ENCODE measurements around the gene PRKAG1. TPM values are rescaled to one million over a fixed set of nuclear protein-coding genes. Genes with fewer than 3 reads are reported as not detected.
A peak's percentile ranks its signal among the peaks of the same experiment; 100 is the strongest.

PRKAG1 gene
- total and polyA plus RNA-seq, 10 of the 15 experiments (the other 5 are each of a cell fraction or from before 2014, with no cell fraction given): 44.5 to 91.6 (median 60.9) TPM

GRCh38 chr12:48977290-48978281, 41.0 kb downstream of the PRKAG1 start (continued):
- TF ChIP-seq MAX (IDR thresholded peaks at IDR 0.05; ENCODE audit: low read depth, low read length) (no peak), RUNX3 (IDR thresholded peaks at IDR 0.05; ENCODE audit: low read length) (peak; percentile 97), ATF7 (IDR thresholded peaks at IDR 0.05; ENCODE audit: low read depth) (peak; percentile 62; the same call in 1 of the 2 replicates), IKZF2 (IDR thresholded peaks at IDR 0.05) (peak; percentile 92 to 95), IKZF1 (conservative IDR thresholded peaks at IDR 0.05) (peak; percentile 99), EED (IDR thresholded peaks at IDR 0.05; ENCODE audit: low read depth) (peak; percentile 97), CTCF (IDR thresholded peaks at IDR 0.05 in 2 of 3, conservative IDR thresholded peaks at IDR 0.05 in 1 of 3; ENCODE audit: control insufficient read depth in 2 of 3, extremely low read depth in 1 of 3, insufficient read depth in 1 of 3, low read depth in 3 of 3, low read length in 3 of 3) (peak; percentile 61 to 82 (median 70); a peak in 5 of 6 replicates), GATAD2B (conservative IDR thresholded peaks at IDR 0.05; ENCODE audit: low read depth) (peak; percentile 54), CREB1 (IDR thresholded peaks at IDR 0.05; ENCODE audit: low read depth) (peak; percentile 74), SMAD5 (IDR thresholded peaks at IDR 0.05; ENCODE audit: low read depth) (no peak), RELA (IDR thresholded peaks at IDR 0.05; ENCODE audit: borderline replicate concordance, partially characterized antibody) (peak; percentile 82), NR2F1 (conservative IDR thresholded peaks at IDR 0.05) (peak; percentile 37; the same call in 1 of the 2 replicates), MEF2B (IDR thresholded peaks at IDR 0.05; ENCODE audit: partially characterized antibody, poor library complexity, severe bottlenecking) (peak; percentile 51), POLR2AphosphoS2 (IDR thresholded peaks at IDR 0.05; ENCODE audit: low read depth, low read length) (no peak), TAF1 (IDR thresholded peaks at IDR 0.05; ENCODE audit: borderline replicate concordance, low read depth, low read length) (no peak), RCOR1 (conservative IDR thresholded peaks at IDR 0.05; ENCODE audit: low read depth, low read length) (0 out of 2 replicates have a peak, but pooled peaks have one; percentile 9), ZNF24 (IDR thresholded peaks at IDR 0.05) (no peak), NBN (IDR thresholded peaks at IDR 0.05) (peak; percentile 85), CBX5 (IDR thresholded peaks at IDR 0.05; ENCODE audit: low read depth) (0 out of 2 replicates have a peak, but pooled peaks have one; percentile 11), ZNF687 (IDR thresholded peaks at IDR 0.05) (no peak), DPF2 (IDR thresholded peaks at IDR 0.05) (peak; percentile 80), HDGF (IDR thresholded peaks at IDR 0.05) (peak; percentile 48; the same call in 1 of the 2 replicates), BHLHE40 (IDR thresholded peaks at IDR 0.05; ENCODE audit: borderline replicate concordance in 1 of 2, low read depth in 2 of 2, low read length in 1 of 2) (peak; percentile 49 to 70; a peak in 3 of 4 replicates), RAD21 (IDR thresholded peaks at IDR 0.05; ENCODE audit: insufficient read depth, low read depth, low read length) (peak; percentile 50), FOXM1 (IDR thresholded peaks at IDR 0.05; ENCODE audit: low read depth, low read length) (peak; percentile 50; the same call in 1 of the 2 replicates)

Measured in GM12878 (cell line).